ENCODE data around the gene PLEKHA3.
"Not testable (repeated sequence)": the region's sequence is repeated elsewhere in the genome, so short reads cannot be mapped to it uniquely, and the experiment has no call there.

Gene PLEKHA3

DNA sequence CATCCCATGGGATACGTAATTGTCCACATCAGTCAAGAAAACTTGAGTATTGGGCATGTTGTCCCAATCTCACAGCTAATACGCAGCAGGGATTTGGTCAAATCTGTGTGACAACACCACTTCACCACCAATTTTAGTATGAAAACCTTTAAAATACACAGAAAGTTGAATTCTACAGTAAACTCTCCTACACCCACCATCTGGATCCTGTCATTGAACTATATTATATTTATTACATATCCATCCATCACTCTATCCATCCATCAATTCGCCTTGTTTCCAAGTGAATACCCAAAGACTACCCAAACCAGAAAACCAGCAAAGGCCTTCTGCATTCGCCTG lies 1.0 kb upstream of the PLEKHA3 start:
- DNase-seq: peak in 2 of 14 donors; percentile 31 to 38

DNA sequence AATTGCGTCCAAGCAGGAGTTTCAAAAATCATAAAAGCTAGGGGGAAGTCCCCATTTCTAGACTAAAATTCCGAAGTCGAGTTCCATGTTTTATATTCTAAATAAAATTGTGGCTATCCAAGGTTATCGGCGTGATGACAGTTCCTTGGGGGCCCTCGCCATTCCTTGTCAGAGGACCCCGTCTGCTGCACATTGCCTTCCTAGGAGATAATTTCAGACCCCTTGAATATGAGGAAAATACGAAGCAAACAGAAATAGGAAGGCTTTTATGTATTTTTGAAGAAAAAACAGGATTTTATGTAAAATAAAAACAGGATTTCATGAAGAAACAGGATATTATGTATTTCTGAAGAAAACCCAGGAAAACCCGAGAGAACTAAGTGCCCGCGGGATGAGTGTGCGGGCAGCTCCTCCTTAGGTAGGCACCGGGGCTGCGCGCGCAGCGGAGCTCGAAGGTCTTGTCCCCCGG lies 465 bp upstream of the PLEKHA3 start:
- DNase-seq: no peak

DNA sequence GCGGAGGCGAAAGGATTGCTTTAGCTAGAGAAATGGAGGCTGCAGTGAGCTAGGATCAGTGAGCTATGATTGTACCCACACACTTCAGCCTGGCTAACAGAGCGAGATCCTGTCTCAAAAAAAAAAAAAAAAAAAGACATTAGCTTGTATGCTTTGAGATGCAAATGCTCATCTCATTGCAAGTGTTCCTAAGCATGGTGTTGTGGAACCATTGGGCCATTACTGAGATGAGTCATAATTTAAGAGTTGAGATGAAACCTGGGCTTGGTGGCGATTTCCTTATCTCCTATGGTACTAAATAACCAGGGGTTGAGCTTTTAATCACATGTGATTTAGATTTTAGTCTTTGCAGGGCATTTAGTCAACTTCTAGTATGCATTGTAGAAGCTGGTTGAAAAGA lies 2.2 kb downstream of the PLEKHA3 start:
- DNase-seq: no peak

DNA sequence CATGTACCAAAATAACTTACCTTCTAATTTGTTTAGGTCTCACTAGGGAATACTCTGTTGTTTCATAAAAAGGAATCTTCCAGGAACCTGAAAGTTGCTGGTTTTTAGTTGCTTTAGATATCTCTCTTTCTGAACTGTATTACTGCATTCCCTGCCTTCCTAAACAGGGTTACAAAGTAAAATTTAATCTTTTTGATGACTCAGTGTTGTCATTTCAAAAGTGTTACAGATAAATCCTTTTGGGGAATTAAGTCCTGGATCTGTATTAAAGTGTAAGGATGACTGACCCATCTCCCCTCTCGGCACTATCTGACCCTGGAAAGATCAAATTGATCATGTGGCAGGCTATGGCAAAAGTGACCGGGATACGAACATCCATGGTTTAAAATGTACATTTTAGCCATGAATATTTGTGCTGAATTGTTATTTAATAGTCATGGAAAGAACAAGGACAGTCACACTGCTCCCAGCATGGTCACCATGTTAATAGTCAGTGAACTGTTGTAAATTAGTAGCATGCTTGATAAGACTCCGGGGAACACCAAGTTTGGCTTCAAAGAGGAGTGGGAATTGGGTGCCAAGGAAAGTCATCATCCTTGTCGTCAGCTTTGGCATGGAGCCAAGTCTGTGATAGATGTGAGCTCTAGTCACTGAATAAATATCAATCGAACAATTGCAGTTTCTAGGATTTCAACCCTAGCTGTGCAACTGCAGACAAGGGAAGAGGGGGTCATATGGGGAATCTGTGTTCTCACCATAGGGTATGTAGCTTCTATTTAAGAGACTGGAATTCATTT lies 4.2 kb downstream of the PLEKHA3 start:
- DNase-seq: peak in 4 of 14 donors; percentile 9 to 37 (median 12)

DNA sequence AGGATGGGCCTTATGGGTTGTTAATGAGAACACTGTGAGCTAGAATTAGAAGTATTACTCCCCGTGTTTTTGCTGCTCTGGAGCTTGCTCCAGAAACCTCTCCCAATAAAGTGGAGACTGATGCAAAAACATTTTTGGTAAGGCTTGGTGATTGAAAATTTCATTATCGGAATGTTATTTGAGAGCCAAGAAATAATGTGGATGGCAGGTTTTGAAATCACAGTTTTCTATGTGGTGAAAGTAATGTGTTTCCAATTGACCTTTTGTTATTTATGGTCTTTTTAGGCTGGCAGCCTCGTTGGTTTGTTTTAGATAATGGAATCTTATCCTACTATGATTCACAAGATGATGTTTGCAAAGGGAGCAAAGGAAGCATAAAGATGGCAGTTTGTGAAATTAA lies 5.1 kb downstream of the PLEKHA3 start:
- DNase-seq: no peak

DNA sequence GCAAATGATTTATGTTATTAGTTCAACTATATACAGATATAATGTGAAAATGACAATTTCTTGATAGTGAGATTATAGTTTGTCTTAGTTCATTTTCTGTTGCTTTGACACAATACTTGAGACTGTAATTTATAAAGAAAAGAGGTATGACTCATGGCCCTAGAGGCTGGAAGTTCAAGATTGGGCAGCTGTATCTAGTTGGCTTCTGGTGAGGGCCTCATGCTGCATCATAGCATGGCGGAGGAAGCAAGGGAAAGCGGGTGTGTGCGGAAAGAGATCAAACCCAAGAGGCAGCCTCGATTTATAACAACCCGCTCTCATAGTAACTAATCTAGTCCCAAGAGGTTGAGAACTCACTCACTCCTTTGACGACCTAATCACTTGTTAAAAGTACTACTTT lies 11.4 kb downstream of the PLEKHA3 start:
- no peak for DNase-seq

DNA sequence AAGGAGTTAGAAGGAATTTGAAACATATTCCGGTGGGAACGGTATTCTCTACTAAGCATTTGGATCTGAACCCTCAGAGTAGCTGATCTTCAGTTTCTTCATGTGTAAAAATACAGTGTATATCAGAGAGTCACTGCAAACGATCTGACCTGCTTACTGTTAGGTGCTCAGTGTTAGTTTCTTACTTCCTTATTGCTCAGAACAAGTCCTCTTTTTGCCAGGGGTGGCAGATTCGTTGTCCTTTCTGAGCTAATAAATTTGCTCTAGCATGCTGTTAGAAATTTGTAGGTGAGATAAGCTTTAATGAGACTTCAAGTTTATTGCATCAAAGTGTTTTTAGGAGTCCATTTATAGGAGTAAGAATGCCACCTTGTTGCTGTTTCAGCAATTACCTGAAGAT lies 15.8 kb downstream of the PLEKHA3 start:
- DNase-seq: no peak

DNA sequence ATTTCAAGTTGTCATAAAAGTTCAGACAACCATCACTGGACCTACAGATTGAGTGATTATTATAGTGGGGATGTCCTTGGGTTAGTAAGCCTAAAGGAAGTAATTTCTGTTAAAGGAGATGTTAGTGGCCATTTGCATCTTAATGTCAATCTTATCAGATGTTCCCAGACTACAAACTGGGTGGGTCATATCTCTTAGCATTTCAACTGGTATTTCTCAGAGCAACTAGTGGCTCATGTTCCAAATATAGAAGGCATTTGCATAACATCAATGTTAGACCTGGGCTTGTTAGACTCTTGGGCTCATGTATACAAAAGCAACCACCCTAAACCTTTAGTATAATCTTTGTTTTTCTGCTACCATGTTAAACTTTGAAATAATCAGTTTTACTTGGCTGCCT lies 17.9 kb downstream of the PLEKHA3 start:
- no peak for DNase-seq

DNA sequence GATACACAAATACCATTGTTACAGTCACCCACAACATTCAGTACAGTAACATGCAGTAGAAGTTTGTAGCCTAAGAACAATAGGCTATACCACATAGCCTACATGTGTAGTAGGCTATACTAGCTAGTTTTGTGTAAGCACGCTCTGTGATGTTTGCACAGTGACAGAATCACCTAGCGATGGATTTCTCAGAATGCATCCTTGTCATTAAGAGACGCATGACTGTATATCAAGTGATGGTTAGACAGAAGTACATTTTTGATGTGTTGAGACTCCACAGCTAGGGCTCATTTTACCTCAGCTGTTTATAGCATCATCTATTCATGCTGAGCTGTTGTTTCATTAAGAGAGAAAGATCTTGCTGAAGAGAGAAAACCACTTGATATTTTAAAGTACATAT lies 19.4 kb downstream of the PLEKHA3 start:
- no peak for DNase-seq

DNA sequence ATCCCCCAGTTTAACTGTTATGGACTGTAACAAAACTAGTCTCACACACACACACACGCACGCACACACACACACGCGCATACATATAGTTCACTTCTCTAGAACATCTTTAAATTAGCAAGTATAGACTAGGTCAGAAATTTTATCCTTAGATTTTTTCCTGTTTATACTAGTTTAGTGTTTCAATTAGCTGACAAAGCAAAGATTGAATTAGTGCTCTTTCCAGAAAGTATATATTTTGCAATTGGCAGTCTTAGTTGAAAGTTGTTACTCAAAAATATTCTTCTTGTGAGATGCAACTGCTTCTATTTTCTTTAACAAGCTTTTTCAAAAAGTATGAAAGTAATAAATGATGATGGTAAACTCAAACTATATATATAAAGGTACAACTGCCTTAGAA lies 22.5 kb downstream of the PLEKHA3 start:
- no peak for DNase-seq

DNA sequence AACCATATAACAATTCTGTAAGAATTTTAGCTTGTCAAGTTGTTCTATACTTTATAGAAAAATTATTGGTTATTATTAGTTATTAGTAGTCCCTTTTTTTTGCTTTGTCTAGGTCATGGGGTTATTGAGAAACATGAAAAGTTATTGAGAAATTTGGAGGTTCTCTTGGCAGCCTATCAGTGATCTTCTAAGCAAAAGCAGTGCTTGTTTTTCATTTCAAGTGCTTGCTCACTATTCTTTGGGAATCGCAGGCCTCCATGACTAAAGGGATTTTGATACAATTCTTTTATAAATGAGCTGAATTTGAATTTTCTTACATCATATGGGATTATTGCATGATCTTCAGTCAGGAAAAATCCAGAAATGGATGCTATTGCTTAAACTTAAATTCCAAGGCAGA lies 25.8 kb downstream of the PLEKHA3 start:
- no peak for DNase-seq

DNA sequence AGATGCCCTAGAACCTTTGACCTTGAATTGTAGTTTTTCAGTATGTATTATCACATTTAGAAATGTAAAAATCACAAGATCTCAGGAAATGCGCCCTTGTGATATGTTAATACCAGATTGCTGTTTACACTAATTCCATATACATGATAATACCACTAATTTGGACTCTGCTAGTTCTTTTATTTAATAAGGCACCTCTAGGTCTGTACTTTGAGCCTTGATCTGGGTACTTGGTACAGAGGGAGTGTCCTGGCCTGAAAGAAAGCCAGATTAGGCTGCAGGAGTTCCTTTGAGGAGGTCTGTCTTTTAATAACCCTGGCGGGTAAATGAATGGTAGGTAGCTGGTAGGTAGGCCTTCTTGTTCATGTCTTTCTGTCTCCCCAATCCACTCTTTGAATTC lies 26.3 kb downstream of the PLEKHA3 start:
- DNase-seq: no peak

DNA sequence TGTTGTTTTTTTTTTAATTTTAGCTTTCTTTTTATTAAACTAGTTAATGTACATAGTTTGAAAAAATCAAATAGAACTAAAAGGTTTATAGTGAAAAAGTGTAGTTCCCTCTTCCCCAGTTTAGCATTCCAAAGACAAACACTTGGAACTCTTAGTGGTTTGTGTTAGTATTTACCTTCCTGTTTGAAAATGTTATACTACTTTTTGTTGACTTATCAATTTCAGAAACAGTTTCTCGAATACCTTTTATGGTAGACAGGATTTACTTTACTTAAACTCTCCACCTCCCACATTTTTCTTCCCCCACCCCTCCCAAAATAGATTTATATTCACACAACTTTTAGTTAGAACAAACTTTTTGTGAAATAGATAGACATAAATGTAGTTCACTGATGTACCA lies 26.7 kb downstream of the PLEKHA3 start:
- no peak for DNase-seq

DNA sequence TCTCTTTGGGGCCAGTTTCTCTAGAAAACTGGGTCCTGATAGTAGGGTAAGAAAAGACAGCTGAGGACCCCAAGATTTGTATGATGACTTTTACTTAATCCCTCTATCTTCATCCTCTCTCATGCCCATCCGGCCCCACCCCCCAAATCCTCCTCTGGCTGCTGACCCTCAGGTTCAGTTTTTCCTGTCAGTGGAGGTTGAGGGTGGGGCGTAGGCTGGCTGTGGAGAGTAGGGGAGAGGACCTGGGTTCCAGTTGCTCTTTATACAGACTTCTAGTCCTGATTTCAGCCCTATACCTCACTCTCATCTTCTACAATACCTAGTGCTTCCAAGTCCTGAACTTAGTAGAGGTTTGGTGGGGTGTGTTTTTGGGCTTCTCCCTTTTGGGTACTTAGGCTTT lies 28.4 kb downstream of the PLEKHA3 start:
- DNase-seq: no peak

DNA sequence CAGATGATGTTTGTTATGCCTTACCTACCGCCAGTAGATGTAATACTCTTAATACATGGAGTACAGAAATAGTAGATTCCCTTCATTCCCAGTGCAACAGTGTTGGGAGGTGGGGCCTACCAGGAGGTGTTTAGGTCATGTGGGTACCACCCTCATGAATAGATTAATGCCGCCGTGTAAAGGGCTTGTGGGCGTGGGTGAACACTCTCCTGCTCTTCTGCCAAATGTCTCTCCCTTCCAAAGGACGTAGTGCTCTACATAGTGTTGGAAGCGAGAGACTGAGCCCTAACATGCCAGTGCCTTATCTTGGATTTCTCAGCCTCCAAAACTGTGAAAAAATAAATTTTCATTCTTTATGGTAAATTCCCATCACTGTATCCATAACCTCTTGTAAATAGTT lies 30.1 kb downstream of the PLEKHA3 start:
- no peak for DNase-seq

DNA sequence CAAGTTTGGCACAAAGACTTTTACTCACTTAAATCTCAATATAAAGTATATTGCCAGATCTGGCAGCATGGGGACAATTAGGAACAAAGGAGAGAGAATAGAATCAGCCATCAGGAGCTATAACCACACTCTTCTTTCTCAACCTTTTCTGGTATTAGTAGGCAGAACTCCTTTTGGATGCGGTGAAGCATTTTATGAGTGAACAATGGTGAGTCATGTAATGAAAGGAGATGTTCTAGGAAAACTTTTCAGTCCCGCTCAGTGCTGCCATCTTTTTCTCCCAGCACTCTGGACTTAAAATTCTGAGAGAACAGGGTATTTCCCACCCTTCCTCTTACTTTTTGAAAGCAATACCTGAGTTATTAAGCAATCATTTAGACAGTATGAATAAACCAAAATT lies 32.2 kb downstream of the PLEKHA3 start:
- no peak for DNase-seq

DNA sequence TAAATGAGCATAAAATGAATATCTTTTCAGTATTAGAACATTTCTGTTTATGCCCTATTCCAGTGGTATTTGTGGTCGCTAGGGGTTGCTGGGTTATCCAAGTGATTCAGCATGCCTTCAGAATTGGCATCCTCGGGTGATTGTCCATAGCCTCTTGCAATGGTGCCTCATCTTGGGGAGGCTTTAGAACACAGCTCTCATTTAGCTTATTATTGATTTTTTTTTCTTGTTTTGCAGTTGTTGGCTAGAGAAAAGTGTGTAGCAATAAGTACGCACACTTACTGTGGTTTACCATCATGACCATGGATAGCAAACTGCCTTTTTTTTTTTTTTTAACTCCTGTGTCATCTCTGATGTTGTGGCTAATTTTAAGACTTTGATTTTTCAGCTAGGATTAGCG lies 33.6 kb downstream of the PLEKHA3 start:
- no peak for DNase-seq

DNA sequence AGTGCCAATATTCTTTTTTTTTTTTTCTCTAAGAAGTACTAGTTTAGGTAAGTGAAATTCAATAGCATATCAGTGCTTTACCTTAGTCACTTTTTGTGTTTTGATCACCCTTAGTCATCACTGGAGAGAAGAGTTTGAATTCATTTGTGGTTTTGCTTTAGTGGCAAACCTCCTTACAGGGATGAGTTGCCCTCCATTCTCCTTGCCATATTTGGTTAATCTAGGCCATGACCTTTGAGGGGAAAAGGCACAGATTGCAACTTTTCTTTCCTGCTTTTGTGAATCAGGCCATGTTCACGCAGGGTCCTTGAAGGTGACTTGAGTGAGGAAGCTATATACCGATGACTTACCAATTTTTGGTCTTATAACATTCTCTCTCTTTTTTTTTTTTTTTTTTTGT lies 34.4 kb downstream of the PLEKHA3 start:
- no peak for DNase-seq

DNA sequence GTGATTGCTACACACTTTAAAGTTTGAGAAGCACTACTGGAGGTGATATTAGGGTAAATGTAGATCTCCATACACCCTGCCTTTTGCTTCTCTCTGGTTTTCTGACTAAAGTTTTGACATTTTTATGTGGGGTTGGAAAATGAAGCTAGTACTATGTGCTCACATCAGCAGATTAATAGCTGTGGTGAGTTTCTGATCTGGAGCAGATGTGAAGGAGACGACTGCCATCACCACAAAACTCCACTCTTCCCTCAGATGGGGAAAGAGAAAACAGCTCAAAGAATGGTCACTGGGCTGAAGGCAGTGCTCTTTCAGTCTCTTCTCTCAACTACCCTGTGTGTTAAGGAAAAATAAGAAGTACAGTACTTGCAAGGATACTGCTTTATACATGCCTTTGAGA lies 37.2 kb downstream of the PLEKHA3 start:
- DNase-seq: no peak

DNA sequence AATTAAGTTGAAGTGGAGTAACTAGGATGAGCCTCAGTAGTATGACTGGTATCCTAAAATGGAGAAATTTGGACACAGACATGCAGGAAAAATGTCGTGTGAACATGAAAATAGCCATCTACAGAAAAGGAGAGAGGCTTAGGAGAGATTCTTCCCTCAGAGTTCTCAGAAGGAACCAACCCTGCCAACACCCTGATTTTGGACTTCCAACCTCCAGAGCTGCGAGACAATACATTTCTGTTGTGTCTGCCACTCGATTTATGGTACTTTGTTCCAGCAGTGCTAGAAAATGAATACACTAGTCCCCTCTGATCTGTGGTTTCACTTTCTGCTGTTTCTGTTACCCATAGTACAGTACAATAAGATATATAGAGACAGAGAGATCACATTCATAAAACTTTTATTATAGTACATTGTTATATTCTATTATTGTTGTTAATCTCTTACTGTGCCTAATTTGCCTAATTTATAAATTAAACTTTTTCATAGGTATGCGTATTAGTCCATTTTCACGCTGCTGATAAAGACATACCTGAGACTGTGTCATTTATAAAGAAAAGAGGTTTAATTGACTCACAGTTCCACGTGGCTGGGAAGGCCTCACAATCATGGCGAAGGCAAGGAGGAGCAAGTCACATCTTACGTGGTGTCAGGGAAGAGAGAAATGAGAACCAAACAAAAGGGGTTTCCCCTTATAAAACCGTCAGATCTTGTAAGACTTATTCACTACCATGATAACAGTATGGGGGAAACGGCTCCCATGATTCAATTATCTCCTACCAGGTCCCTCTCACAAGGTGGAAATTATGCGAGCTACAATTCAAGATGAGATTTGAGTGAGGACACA lies 41.3 kb downstream of the PLEKHA3 start:
- DNase-seq: no peak

DNA sequence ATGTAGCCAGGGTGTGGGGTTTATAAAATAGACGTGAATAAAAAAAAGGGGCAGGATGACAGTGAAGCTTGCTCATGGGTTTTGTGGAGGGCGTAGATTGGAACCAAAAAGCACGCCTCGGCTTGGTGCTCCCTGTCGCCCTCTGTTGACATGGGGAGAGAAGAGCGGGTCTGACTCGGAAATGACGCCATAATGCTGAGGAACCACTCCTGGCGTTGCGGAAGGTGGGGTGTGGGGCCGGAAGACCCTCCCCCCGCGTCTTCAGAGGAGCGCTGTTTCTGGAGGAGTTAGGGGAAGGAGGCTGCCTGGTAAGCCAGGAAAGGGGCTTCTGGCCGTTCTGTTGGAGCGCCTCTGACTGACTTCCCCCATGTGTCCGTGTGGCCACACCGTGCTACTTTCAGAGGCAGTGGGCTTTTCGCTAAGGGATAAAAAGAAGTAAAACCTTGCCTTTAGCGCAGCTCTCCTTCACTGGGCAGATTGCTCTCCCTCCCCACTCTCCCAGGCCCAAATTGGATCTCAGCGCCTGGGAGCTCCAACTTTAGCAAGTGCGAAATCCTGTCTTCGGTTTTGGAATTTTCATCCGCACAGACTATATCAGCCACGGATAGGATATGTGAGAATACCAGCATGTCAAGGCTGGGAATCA lies 42.8 kb downstream of the PLEKHA3 start:
- DNase-seq: peak in 13 of 14 donors; percentile 11 to 77 (median 63)

DNA sequence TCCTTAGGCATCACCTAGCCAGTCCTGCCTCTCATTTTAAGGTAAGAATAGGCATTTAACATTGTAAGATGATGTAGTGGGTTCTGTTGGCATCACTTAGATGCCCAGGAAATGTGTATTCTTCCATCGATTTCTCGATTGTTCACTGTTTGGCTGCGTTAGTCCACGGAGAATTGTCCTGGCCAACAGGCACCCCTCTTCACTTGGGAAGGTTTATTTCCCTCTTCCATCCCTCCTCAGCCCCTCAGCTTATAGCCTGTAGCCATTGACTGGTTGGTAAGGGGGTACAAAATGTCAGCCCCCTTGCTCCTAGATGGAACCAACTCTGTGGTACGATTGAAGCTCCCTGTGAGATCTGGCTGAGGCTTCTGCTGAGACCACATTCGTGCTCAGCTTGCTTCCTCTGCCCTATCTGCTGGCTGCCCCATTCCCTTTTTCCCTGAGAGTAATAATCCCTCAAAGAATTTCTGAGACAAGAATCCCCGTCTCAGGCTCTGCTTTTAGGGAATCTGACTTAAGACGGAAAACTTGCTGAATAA lies 43.4 kb downstream of the PLEKHA3 start:
- DNase-seq: peak in 1 of 14 donors; percentile 15

DNA sequence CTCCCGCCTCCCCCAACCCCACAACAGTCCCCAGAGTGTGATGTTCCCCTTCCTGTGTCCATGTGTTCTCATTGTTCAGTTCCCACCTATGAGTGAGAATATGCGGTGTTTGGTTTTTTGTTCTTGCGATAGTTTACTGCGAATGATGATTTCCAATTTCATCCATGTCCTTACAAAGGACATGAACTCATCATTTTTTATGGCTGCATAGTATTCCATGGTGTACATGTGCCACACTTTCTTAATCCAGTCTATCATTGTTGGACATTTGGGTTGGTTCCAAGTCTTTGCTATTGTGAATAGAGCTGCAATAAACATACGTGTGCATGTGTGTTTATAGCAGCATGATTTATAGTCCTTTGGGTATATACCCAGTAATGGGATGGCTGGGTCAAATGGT lies 44.8 kb downstream of the PLEKHA3 start:
- DNase-seq: not testable (repeated sequence)

All from C1 segment of cervical spinal cord (tissue), 14 donors.